Tibial artery (tissue), 4 donors: ENCODE results near the gene LPIN3.

ENCODE experiments used
- DNase-seq, 2 donors: peaks; one replicate each; pipeline ENCODE4 v3.0.0-alpha.2; 2019
- H3K27ac ChIP-seq, 2 donors: fragments of 200-600 bp; sonication (generic) in 1 of 2; 1 replicate in 1 of 2; 2 replicates in 1 of 2; pipeline ENCODE4 v1.5.1; 2018 to 2019; ENCODE audit warnings: mild to moderate bottlenecking in 1 of 2
- H3K27me3 ChIP-seq, 2 donors: fragments of 200-600 bp; sonication (generic) in 1 of 2; one replicate each; pipeline versions ENCODE4 v1.5.1 to v1.6.0; 2016 to 2019
- H3K36me3 ChIP-seq, 3 donors: fragments of 200-600 bp; sonication (generic) in 2 of 3; one replicate each; pipeline ENCODE4 v1.5.1; 2016 to 2019; ENCODE audit warnings: mild to moderate bottlenecking in 2 of 3
- H3K4me1 ChIP-seq, 4 donors: fragments of 200-600 bp; sonication (generic) in 2 of 4; 1 replicate in 3 of 4; 2 replicates in 1 of 4; pipeline ENCODE4 v1.5.1; 2016 to 2019
- H3K4me3 ChIP-seq, 2 donors: fragments of 200-600 bp; sonication (generic) in 1 of 2; 1 replicate in 1 of 2; 2 replicates in 1 of 2; pipeline ENCODE4 v1.5.1; 2018 to 2019; ENCODE audit warnings: mild to moderate bottlenecking in 2 of 2
- H3K9me3 ChIP-seq, 3 donors: fragments of 200-600 bp; sonication (generic) in 1 of 3; one replicate each; pipeline ENCODE4 v1.5.1; 2016 to 2019
- intact Hi-C: fragments of 100-400 bp; cut with DNase I; formaldehyde crosslinking; loops from one replicate; pipeline ENCODE4 v1.15.0; 2023; ENCODE audit warnings: low total_unique reads
- TF ChIP-seq, protein P1 (sequence below), 2 experiments: fragments of 200-600 bp in 1 of 2; fragments of 450-650 bp in 1 of 2; IDR thresholded peaks; one replicate each; pipeline ENCODE4 v1.5.1; 2017 to 2019; ENCODE audit warnings: antibody characterized with exemption in 2 of 2, mild to moderate bottlenecking in 1 of 2, moderate library complexity in 1 of 2

The LPIN3 gene

DNA sequence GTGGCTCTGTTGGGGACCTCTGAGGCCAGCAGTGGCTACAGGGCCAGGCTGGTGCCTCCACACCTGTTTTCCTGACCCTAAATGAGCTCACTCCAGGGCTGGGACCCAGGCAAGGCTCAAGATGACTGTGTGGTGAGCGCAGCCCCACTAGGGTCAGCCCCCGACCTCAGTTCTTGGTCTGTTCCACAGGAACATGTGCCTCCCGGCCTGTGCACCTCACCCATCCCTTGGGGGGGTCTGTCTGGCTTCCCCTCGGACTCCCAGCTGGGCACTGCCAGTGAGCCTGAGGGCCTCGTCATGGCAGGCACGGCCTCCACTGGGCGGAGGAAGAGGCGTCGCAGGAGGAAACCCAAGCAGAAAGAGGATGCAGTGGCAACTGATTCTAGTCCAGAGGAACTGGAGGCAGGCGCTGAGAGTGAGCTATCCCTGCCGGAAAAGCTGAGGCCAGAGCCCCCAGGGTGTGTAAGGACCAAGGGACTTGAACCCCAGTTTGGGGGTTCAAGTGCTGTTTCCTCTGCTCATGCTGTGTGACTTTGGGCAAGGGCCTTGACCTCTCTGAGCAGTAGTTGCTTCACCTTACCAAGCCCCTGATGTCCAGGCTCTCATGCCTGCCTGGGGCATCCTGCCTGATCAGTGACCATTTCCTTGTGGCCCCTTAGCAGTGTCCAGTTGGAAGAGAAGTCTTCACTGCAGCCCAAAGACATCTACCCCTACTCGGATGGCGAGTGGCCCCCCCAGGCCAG is 8.0 kb downstream of the LPIN3 start:
- no peak for DNase-seq
- H3K27me3 ChIP-seq, result no peaks in the 10 kb centered on the region
- H3K27ac ChIP-seq, result no peak overlapping the region
- TF ChIP-seq, protein P1, sequence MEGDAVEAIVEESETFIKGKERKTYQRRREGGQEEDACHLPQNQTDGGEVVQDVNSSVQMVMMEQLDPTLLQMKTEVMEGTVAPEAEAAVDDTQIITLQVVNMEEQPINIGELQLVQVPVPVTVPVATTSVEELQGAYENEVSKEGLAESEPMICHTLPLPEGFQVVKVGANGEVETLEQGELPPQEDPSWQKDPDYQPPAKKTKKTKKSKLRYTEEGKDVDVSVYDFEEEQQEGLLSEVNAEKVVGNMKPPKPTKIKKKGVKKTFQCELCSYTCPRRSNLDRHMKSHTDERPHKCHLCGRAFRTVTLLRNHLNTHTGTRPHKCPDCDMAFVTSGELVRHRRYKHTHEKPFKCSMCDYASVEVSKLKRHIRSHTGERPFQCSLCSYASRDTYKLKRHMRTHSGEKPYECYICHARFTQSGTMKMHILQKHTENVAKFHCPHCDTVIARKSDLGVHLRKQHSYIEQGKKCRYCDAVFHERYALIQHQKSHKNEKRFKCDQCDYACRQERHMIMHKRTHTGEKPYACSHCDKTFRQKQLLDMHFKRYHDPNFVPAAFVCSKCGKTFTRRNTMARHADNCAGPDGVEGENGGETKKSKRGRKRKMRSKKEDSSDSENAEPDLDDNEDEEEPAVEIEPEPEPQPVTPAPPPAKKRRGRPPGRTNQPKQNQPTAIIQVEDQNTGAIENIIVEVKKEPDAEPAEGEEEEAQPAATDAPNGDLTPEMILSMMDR (IDR thresholded peaks at IDR 0.05), result no peak
- no peaks in the 10 kb centered on the region for H3K9me3 ChIP-seq
- peaks cover 0 to 11% (median 0%) of the 10 kb centered on the region in 4 donors for H3K4me1 ChIP-seq
- peaks cover 10 to 82% (median 38%) of the 10 kb centered on the region in 3 donors for H3K36me3 ChIP-seq
- intact Hi-C loops, result no loop called here
- no peak overlapping the region for H3K4me3 ChIP-seq

DNA sequence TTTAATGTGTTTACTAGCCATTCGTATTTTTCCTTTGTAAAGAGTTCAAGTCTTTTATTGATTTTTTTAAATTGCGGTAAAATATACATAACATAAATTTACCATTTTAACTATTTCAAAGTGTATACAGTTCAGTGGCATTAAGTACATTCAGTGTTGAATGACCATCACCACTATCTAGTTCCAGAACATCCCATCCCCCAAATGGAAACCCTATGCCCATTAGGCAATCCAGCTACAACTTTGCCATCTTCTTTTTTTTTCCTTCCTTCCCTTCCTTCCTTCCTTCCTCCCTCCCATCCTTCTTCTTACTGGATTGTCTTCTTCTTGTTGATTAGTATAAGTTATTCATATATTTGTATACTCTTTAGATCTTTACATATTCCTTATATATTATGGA is 8.6 kb downstream of the LPIN3 start:
- H3K36me3 ChIP-seq, result peaks cover 10 to 89% (median 38%) of the 10 kb centered on the region in 3 donors
- no peak overlapping the region for H3K4me3 ChIP-seq
- H3K27ac ChIP-seq, result no peak overlapping the region
- TF ChIP-seq, protein P1 (IDR thresholded peaks at IDR 0.05), result no peak
- no peaks in the 10 kb centered on the region for H3K9me3 ChIP-seq
- no peak for DNase-seq
- no peaks in the 10 kb centered on the region for H3K27me3 ChIP-seq
- intact Hi-C loops, result no loop called here
- H3K4me1 ChIP-seq, result peaks cover 0 to 4% (median 0%) of the 10 kb centered on the region in 4 donors

DNA sequence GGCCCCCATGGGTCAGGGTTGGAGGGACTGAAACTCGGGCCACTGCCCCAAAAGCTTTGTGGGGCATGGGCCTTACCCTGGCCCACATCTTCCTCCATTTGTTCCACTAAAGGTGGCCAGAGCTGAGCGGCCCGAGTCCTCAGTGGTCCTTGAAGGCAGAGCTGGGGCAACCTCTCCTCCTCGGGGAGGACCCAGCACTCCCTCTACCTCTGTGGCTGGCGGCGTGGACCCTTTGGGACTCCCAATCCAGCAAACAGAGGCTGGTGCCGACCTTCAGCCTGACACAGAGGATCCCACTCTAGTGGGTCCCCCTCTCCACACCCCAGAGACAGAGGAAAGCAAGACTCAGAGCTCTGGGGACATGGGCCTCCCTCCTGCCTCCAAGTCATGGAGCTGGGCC is 9.3 kb downstream of the LPIN3 start:
- intact Hi-C loops, result no loop called here
- no peak overlapping the region for H3K27ac ChIP-seq
- H3K36me3 ChIP-seq, result peaks cover 10 to 94% (median 40%) of the 10 kb centered on the region in 3 donors
- H3K4me3 ChIP-seq, result no peak overlapping the region
- no peaks in the 10 kb centered on the region for H3K4me1 ChIP-seq
- H3K27me3 ChIP-seq, result no peaks in the 10 kb centered on the region
- no peak for DNase-seq
- TF ChIP-seq, protein P1 (IDR thresholded peaks at IDR 0.05), result no peak
- H3K9me3 ChIP-seq, result no peaks in the 10 kb centered on the region

DNA sequence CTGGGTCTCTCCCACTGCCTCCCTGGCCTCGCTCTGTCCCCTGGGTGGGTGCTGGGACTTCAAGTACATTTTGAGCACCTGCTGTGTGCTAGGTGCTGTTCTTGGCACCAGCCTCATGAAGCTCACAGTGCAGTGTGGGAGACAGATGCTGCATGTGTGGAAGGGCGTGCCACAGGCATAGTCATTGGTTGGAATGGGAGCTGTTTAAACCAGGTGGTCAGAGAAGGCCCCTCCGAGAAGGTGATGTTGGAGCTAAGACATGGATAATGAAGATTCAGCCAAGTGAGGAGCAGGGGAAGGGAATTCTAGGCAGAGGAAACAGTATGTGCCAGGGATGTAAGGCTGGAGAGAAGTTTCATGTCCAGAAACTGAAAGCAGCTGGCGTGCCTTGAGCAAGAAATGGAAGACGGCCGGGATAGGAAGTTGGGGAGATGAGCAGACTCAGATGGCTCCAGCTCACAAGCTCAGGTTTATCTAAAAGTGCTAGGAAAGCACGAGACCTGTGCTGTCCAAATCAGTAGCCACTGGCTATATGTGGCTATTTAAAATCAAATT is 9.9 kb downstream of the LPIN3 start:
- intact Hi-C loops, result no loop called here
- H3K27me3 ChIP-seq, result no peaks in the 10 kb centered on the region
- H3K4me3 ChIP-seq, result no peak overlapping the region
- TF ChIP-seq, protein P1 (IDR thresholded peaks at IDR 0.05), result no peak
- no peaks in the 10 kb centered on the region for H3K9me3 ChIP-seq
- H3K27ac ChIP-seq, result no peak overlapping the region
- no peaks in the 10 kb centered on the region for H3K4me1 ChIP-seq
- H3K36me3 ChIP-seq, result peaks cover 10 to 95% (median 45%) of the 10 kb centered on the region in 3 donors
- DNase-seq, result no peak

DNA sequence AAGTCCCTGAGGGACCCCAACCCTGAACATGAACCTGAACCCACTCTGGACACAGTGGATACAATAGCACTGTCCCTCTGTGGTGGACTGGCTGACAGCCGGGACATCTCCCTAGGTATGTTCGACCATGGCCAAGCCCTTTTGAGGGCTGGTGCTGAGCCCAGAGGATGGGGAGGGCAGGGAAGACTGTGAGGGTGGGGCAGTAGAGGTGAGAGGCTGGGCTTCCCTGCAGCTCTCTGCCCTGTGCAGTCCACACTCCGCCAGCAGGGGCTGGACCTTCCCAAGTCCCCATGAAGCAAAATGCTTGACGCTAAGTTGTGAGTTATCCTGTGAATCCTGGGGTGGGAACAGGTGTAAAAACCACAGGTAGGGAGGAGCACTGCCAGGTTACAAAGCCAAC is 11.5 kb downstream of the LPIN3 start:
- H3K9me3 ChIP-seq, result no peaks in the 10 kb centered on the region
- H3K27me3 ChIP-seq, result no peaks in the 10 kb centered on the region
- H3K36me3 ChIP-seq, result peaks cover 8 to 99% (median 53%) of the 10 kb centered on the region in 3 donors
- H3K27ac ChIP-seq, result no peak overlapping the region
- intact Hi-C loops, result no loop called here
- H3K4me3 ChIP-seq, result no peak overlapping the region
- peaks cover 0 to 6% (median 2%) of the 10 kb centered on the region in 4 donors for H3K4me1 ChIP-seq
- no peak for DNase-seq
- TF ChIP-seq, protein P1 (IDR thresholded peaks at IDR 0.05), result no peak
